T-cell (primary cell): Measurements from ENCODE around the gene S100A4. TPM values are rescaled to one million over a fixed set of nuclear protein-coding genes. Genes with fewer than 3 reads are reported as not detected.
"Not testable (repeated sequence)": the region's sequence is repeated elsewhere in the genome, so short reads cannot be mapped to it uniquely, and the experiment has no call there.

Experiments
- ATAC-seq, 4 experiments: fragments of 200-7000 bp in 3 of 4; fragments of 150-1000 bp in 1 of 4; cut with Tn5 transposase; replicated peaks in 1 of 4; 1 replicate in 3 of 4; 2 replicates in 1 of 4; pipeline ENCODE4 v1.10.0; 2021; ENCODE audit warnings: moderate library complexity in 3 of 4, mild to moderate bottlenecking in 2 of 4, moderate number of reproducible peaks in 1 of 4
- CTCF ChIA-PET, 2 donors: fragments of 300-600 bp; sonication (Branson Sonifier 250); formaldehyde crosslinking; loops; one replicate each; lab custom pipeline; 2022; ENCODE audit warnings: antibody characterized with exemption in 2 of 2; lab: Charles Lee
- POLR2A ChIA-PET, 2 donors: fragments of 300-600 bp; sonication (Branson Sonifier 250); formaldehyde crosslinking; loops; one replicate each; lab custom pipeline; 2022; ENCODE audit warnings: antibody characterized with exemption in 2 of 2; lab: Charles Lee
- DNase-seq, 35 experiments: peaks; one replicate each; pipeline versions ENCODE4 v3.0.0 to v3.0.0-alpha.2; 2013 to 2023
- H3K27ac ChIP-seq: one replicate; pipeline ENCODE4 v1.5.1; 2013; ENCODE audit warnings: low read length
- H3K27me3 ChIP-seq, 2 experiments: replicated peaks in 1 of 2; 1 replicate in 1 of 2; 2 replicates in 1 of 2; pipeline versions ENCODE4 v1.6.1 to v1.7.0; 2013; ENCODE audit warnings: low read length in 1 of 2, mixed read lengths in 1 of 2; ENCODE audit not compliant: control insufficient read depth in 2 of 2, insufficient read depth in 2 of 2; ENCODE audit errors: extremely low read depth in 1 of 2
- H3K36me3 ChIP-seq, 2 donors: 1 replicate in 1 of 2; 2 replicates in 1 of 2; pipeline versions ENCODE4 v1.6.1 to v1.7.0; 2013; ENCODE audit warnings: low read length in 1 of 2; ENCODE audit not compliant: control insufficient read depth in 2 of 2, insufficient read depth in 1 of 2; ENCODE audit errors: extremely low read depth in 1 of 2
- H3K4me1 ChIP-seq, 2 experiments: 1 replicate in 1 of 2; 2 replicates in 1 of 2; pipeline versions ENCODE4 v1.6.1 to v1.7.0; 2013; ENCODE audit warnings: low read length in 2 of 2, mixed read lengths in 1 of 2; ENCODE audit not compliant: insufficient read depth in 2 of 2, control insufficient read depth in 1 of 2; ENCODE audit errors: extremely low read depth in 1 of 2
- H3K4me3 ChIP-seq, 2 donors: 1 replicate in 1 of 2; 2 replicates in 1 of 2; pipeline versions ENCODE4 v1.5.1 to v1.7.0; 2013; ENCODE audit warnings: mild to moderate bottlenecking in 2 of 2, low read length in 1 of 2, moderate library complexity in 1 of 2; ENCODE audit not compliant: control insufficient read depth in 1 of 2; ENCODE audit errors: extremely low read depth in 1 of 2
- H3K9me3 ChIP-seq: 2 replicates; pipeline ENCODE4 v1.7.0; 2013
- H3K27ac Mint-ChIP-seq, 2 donors: one replicate each; pipeline ENCODE4 v1.8.0; 2020 to 2021; ENCODE audit warnings: mild to moderate bottlenecking in 2 of 2, mixed read lengths in 2 of 2
- H3K27me3 Mint-ChIP-seq, 2 donors: one replicate each; pipeline ENCODE4 v1.8.0; 2021 to 2022; ENCODE audit warnings: mixed read lengths in 2 of 2
- H3K36me3 Mint-ChIP-seq: one replicate; pipeline ENCODE4 v1.8.0; 2021; ENCODE audit warnings: mixed read lengths
- H3K4me1 Mint-ChIP-seq, 3 donors: one replicate each; pipeline ENCODE4 v1.8.0; 2020 to 2022; ENCODE audit warnings: mixed read lengths in 3 of 3, mild to moderate bottlenecking in 1 of 3
- H3K4me3 Mint-ChIP-seq, 3 donors: one replicate each; pipeline ENCODE4 v1.8.0; 2020 to 2022; ENCODE audit warnings: mild to moderate bottlenecking in 3 of 3, mixed read lengths in 3 of 3, moderate library complexity in 3 of 3
- H3K9me3 Mint-ChIP-seq, 3 donors: one replicate each; pipeline ENCODE4 v1.8.0; 2020 to 2022; ENCODE audit warnings: mixed read lengths in 3 of 3
- WGBS: methylation state at CpG from one replicate; pipeline ENCODE4 v1.1.5; 2013; ENCODE audit warnings: missing lambda C conversion rate; ENCODE audit not compliant: insufficient coverage; 5-methylcytosine and 5-hydroxymethylcytosine counted together
- total RNA-seq, 35 experiments: library from RNA in 6 of 35; stranded (reverse) in 6 of 35; fragments of 120-200 nt in 1 of 35; gene quantifications; one replicate each; pipeline versions ENCODE4 v1.2.1 to v1.2.4 and lab custom pipeline; 2013 to 2026

The S100A4 gene
- total RNA-seq, 5 donors from 2014 or later (not counting 1 experiment from before 2014, with no cell fraction given) = 297 to 698 (median 384) TPM

DNA sequence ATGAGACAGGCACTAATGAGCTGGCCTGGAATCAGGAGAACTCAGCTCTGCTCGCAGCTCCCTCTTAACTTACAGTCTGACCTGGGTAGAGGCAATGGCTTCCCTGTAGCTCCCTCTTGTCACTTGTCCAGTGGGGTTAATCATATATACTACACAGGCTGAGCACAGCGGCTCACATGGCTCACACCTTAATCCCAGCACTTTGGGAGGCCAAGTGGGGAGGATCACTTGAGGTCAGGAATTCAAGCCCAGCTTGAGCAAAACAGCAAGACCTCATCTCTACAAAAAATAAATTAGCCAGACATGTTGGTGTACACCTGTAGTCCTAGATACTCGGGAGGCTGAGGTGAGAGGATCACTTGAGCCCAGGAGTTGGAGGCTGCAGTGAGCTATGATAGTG, 14.0 kb downstream of the S100A4 start:
- no peak overlapping the region for H3K4me3 Mint-ChIP-seq
- ATAC-seq (no peak), DNase-seq (no peak)
- ChIA-PET CTCF (interaction anchor here (0.6 to 3.2 kb wide), 11 partner anchors 9 to 68 kb away, joined by 3 to 35 read pairs (median 11); partner anchors contain the start of genes S100A5 (in 2 of the 2) and S100A4 (in 1 of the 2)), POLR2A (interaction anchor here in 1 of 2 donors (1.3 to 1.6 kb wide), 2 partner anchors 13 to 39 kb away, joined by 3 to 4 read pairs; no protein-coding TSS in a partner anchor)
- Histone ChIP-seq H3K4me3 (no peak overlapping the region), H3K9me3 (no peaks in the 10 kb centered on the region), H3K27ac (peak overlapping the region; percentile 96), H3K27me3 (no peaks in the 10 kb centered on the region), H3K4me1 (peaks cover 31 to 49% of the 10 kb centered on the region in 2 experiments), H3K36me3 (peaks cover 3 to 14% of the 10 kb centered on the region in 2 donors)
- WGBS = 100% methylated on average over 1 of the region's 3 CpGs
- peak overlapping the region; percentile 91 to 97 for H3K27ac Mint-ChIP-seq
- H3K9me3 Mint-ChIP-seq = no peaks in the 10 kb centered on the region
- H3K27me3 Mint-ChIP-seq = no peaks in the 10 kb centered on the region
- H3K36me3 Mint-ChIP-seq = peaks cover 28% of the 10 kb centered on the region
- H3K4me1 Mint-ChIP-seq = peaks cover 53 to 62% (median 57%) of the 10 kb centered on the region in 3 donors

DNA sequence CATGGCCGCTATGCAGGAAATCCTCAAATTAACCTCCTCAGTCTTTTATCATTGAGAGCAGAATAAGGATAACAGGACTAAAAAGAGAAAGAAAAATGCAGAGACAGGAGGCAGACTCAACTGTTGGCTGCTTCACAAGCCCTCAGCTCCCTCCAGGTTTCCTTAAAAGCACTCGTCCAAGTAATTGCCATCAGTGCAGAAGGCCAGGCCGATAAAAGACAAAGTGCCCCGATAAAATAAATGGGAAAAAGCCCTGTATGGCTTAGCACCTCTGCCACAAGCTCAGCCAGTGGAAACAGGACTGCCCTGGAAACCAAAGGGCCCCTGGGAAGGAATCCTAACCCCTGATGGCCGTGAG, 17.9 kb downstream of the S100A4 start:
- Mint-ChIP-seq H3K27ac (no peak overlapping the region), H3K27me3 (no peaks in the 10 kb centered on the region), H3K4me3 (no peak overlapping the region), H3K9me3 (no peaks in the 10 kb centered on the region), H3K36me3 (peaks cover 11% of the 10 kb centered on the region), H3K4me1 (peaks cover 18 to 26% (median 23%) of the 10 kb centered on the region in 3 donors)
- Histone ChIP-seq H3K4me3 (no peak overlapping the region), H3K27me3 (no peaks in the 10 kb centered on the region), H3K4me1 (peaks cover 13% of the 10 kb centered on the region in 2 experiments), H3K27ac (no peak overlapping the region), H3K36me3 (no peaks in the 10 kb centered on the region), H3K9me3 (no peaks in the 10 kb centered on the region)
- ChIA-PET POLR2A (no interaction called here), CTCF (interaction anchor here in 1 of 2 donors (0.5 kb wide), 1 partner anchor 11 kb away, joined by 3 read pairs; no protein-coding TSS in a partner anchor)
- WGBS = 100% methylated on average over 2 of the region's 5 CpGs
- ATAC-seq (no peak), DNase-seq (no peak)

DNA sequence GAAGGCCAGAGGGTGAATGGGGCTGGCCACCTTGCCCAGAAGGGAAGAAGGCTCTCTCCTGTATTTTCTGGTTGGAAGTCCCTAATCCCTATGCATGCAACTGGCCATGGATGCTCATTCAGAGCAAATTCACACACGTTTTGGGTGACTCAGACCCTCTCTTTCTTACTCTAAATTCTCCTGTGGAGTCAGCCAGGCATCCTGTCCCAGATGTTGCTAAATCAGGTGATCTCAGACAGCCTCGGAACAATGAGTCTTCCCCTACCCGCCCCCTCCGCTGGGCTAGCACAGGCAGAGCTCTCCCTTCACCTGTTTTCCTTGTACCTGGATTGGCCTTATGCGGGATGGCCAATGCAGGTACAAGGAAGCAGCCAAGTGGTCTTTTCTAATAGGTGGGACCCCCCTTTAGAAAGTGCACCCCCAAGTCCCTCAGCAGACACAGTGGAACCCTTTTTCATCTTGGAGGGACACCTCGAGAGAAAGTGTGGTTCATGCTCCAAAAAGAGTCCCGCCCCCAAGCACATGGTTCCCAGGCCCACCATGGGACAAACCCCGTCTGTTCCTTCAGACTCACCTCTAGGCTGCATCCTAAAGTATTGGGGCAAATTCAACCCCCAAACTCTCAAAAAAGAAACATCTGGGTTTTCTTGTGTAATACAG, 18.5 kb downstream of the S100A4 start:
- Mint-ChIP-seq H3K4me1 (peaks cover 13 to 22% (median 21%) of the 10 kb centered on the region in 3 donors), H3K4me3 (no peak overlapping the region), H3K27me3 (no peaks in the 10 kb centered on the region), H3K27ac (no peak overlapping the region), H3K36me3 (peaks cover 11% of the 10 kb centered on the region), H3K9me3 (no peaks in the 10 kb centered on the region)
- H3K36me3 ChIP-seq = no peaks in the 10 kb centered on the region
- ChIA-PET CTCF (no interaction called here), POLR2A (no interaction called here)
- no peak for ATAC-seq
- peaks cover 8% of the 10 kb centered on the region in 2 experiments for H3K4me1 ChIP-seq
- H3K4me3 ChIP-seq = no peak overlapping the region
- WGBS = 93% methylated on average over 6 of the region's 8 CpGs
- no peaks in the 10 kb centered on the region for H3K27me3 ChIP-seq
- H3K9me3 ChIP-seq = no peaks in the 10 kb centered on the region
- H3K27ac ChIP-seq = no peak overlapping the region
- DNase-seq = no peak

DNA sequence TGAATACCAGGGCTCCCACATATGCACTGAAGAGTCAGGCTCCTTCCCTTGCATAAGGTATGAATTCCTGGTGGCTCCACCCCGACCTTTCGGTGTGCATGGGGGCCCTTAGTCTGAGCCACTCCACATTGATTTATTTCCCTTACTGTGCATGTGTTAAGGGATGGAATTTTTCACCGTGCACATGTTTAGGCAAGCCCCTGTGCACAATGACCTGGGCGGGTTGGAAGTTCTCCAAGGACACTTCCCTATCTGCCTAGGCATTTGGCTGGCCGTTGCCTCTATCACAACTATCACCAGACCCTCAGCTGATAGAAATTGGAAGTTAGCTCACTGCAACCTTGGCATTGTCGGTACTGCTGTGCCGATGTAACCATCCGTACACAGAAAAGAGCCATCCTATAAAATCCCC, 19.5 kb downstream of the S100A4 start:
- Histone ChIP-seq H3K36me3 (no peaks in the 10 kb centered on the region), H3K27me3 (no peaks in the 10 kb centered on the region), H3K27ac (no peak overlapping the region), H3K4me1 (no peaks in the 10 kb centered on the region), H3K4me3 (no peak overlapping the region), H3K9me3 (no peaks in the 10 kb centered on the region)
- H3K9me3 Mint-ChIP-seq = no peaks in the 10 kb centered on the region
- POLR2A ChIA-PET = no interaction called here
- H3K4me1 Mint-ChIP-seq = peaks cover 3 to 12% (median 11%) of the 10 kb centered on the region in 3 donors
- CTCF ChIA-PET = no interaction called here
- ATAC-seq (no peak), DNase-seq (no peak)
- H3K27me3 Mint-ChIP-seq = no peaks in the 10 kb centered on the region
- WGBS = 86% methylated on average over 5 of the region's 8 CpGs
- H3K4me3 Mint-ChIP-seq = no peak overlapping the region
- peaks cover 11% of the 10 kb centered on the region for H3K36me3 Mint-ChIP-seq
- no peak overlapping the region for H3K27ac Mint-ChIP-seq

DNA sequence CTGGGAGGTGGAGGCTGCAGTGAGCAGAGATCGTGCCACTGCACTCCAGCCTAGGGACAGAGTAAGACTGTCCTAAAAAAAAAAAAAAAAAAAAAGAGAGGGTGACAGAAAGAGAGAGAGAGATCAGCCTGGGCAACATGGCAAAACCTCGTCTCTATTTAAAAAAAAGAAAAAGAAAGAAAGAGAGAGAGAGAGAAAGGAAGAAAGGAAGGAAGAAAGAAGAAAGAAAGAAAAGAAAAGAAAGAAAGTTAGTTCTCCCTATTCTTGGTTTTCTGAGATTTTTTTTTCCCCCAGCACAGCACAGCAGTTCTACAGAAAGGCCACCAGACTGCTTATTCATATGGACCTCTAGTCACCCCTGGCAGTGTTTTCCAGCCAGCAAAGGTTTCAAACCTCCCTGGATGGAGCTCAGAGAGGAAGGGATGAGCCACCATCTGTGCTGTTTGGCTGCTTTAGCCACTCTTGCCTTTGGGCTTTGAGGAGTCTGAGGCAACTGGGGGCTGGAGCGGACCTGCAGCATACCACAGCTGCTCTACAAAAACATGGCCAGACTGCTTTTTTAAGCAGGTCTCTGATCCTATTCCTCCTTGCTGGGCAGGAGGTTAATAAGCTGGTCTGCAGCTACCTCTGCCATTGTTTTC, 20.4 kb downstream of the S100A4 start:
- DNase-seq (no peak), ATAC-seq (no peak)
- ChIA-PET POLR2A (no interaction called here), CTCF (interaction anchor here in 1 of 2 donors (0.6 to 1.1 kb wide), 3 partner anchors 15 to 27 kb away, joined by 3 to 7 read pairs (median 3); partner anchors contain the start of gene S100A5)
- no peaks in the 10 kb centered on the region for H3K9me3 Mint-ChIP-seq
- H3K9me3 ChIP-seq = no peaks in the 10 kb centered on the region
- no peak overlapping the region for H3K4me3 ChIP-seq
- H3K4me1 Mint-ChIP-seq = peaks cover 0 to 4% (median 4%) of the 10 kb centered on the region in 3 donors
- no peak overlapping the region for H3K27ac Mint-ChIP-seq
- no peak overlapping the region for H3K27ac ChIP-seq
- no peak overlapping the region for H3K4me3 Mint-ChIP-seq
- no peaks in the 10 kb centered on the region for H3K4me1 ChIP-seq
- peaks cover 11% of the 10 kb centered on the region for H3K36me3 Mint-ChIP-seq
- 50% methylated on average over 2 of the region's 3 CpGs for whole genome bisulfite sequencing
- no peaks in the 10 kb centered on the region for H3K27me3 Mint-ChIP-seq
- no peaks in the 10 kb centered on the region for H3K27me3 ChIP-seq
- H3K36me3 ChIP-seq = no peaks in the 10 kb centered on the region

DNA sequence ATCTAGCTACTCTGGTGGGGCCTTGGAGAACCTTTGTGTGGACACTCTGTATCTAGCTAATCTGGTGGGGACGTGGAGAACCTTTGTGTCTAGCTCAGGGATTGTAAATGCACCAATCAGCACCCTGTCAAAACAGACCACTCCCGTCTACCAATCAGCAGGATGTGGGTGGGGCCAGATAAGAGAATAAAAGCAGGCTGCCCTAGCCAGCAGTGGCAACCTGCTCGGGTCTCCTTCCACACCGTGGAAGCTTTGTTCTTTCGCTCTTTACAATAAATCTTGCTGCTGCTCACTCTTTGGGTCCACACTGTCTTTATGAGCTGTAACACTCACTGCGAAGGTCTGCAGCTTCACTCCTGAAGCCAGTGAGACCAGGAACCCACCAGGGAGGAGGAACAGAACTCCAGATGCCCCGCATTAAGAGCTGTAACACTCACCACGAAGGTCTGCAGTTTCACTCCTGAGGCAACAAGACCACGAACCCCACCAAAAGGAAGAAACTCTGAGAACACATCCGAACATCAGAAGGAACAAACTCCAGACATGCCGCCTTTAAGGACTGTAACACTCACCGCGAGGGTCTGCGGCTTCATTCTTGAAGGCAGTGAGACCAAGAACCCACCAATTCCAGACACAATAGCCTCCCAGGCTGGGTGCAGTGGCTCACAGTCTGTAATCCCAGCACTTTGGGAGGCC, 23.1 kb downstream of the S100A4 start:
- H3K36me3 Mint-ChIP-seq, H3K27me3 Mint-ChIP-seq, H3K27ac ChIP-seq, H3K27me3 ChIP-seq, DNase-seq, H3K36me3 ChIP-seq, ATAC-seq, H3K9me3 Mint-ChIP-seq, H3K9me3 ChIP-seq, POLR2A ChIA-PET, H3K4me3 ChIP-seq, CTCF ChIA-PET, H3K4me1 ChIP-seq, H3K4me1 Mint-ChIP-seq: not testable (repeated sequence)
- Mint-ChIP-seq H3K27ac (peak overlapping the region in 1 of 2 donors; percentile 62), H3K4me3 (peak overlapping the region in 2 of 3 donors; percentile 27 to 43)
- 69% methylated on average over 10 of the region's 14 CpGs for WGBS
